GM12891 (cell line): ENCODE results near the gene DQX1.

Experiments used
- POLR2A ChIP-seq: IDR thresholded peaks from 2 replicates; pipeline ENCODE4 v1.6.1; 2011; ENCODE audit warnings: low read depth, low read length, control low read depth
- POLR2AphosphoS5 ChIP-seq: IDR thresholded peaks from 2 replicates; pipeline ENCODE4 v1.6.1; 2011; ENCODE audit warnings: low read depth, low read length, control low read depth
- SPI1 ChIP-seq: IDR thresholded peaks from 2 replicates; pipeline ENCODE4 v1.6.1; 2011; ENCODE audit warnings: low read depth, low read length, control low read depth

DNA sequence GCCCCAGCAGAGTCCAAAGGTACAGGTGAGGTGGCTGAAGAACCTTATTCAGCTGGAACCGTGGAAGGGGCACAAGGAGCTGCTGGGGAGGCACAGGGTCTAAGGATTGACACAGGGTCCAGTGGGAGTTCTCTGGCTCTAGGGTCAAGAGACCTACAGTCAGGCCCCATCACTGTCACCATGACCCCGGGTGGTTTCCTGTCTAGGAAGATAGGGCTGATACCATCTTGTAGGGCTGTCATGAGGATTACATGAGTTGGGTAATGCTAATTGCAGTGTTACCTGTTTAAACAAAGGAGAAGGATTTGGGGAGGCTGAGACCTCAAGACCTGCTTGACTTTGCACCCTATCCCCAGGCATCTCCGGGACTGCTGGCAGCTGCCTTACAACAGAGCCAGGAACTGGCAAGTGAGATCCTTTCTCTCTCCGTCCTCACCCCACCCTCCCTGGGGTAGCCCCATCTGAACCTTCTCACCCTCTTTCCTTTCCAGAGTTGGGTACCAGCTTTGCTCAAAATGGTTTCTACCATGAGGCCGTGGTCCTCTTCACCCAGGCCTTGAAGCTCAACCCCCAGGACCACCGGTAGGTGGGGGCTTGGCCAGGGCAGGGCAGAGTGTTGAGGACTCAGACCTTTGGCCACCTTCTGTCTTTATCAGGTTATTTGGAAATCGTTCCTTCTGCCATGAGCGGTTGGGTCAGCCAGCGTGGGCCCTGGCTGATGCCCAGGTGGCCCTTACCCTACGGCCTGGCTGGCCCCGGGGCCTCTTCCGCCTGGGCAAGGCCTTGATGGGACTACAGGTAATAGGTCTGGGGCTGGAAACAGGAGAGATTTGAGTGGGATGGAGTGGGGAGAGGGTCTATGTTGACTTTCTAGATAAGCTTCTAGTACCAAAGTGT lies 34.1 kb downstream of the DQX1 start:
- TF ChIP-seq POLR2AphosphoS5 (no peak), POLR2A (no peak), SPI1 (no peak)
